Fibroblast of villous mesenchyme (primary cell): Measurements from ENCODE around the gene SLC2A14. TPM values are rescaled to one million over a fixed set of nuclear protein-coding genes. Genes with fewer than 3 reads are reported as not detected.
A peak's percentile ranks its signal among the peaks of the same experiment; 100 is the strongest.
"Not testable (repeated sequence)": the region's sequence is repeated elsewhere in the genome, so short reads cannot be mapped to it uniquely, and the experiment has no call there.

Experiments used
- DNase-seq: peaks from one replicate; pipeline ENCODE4 v3.0.0-alpha.2; 2010; ENCODE audit warnings: low read depth
- H3K4me3 ChIP-seq: 2 replicates; pipeline ENCODE4 v1.5.1; 2011; ENCODE audit warnings: low read depth, mild to moderate bottlenecking, low read length
- CTCF ChIP-seq: IDR thresholded peaks from 2 replicates; pipeline ENCODE4 v1.5.1; 2012; ENCODE audit warnings: low read depth, mild to moderate bottlenecking, low read length; ENCODE audit not compliant: insufficient read depth
- total RNA-seq: library from RNA; depleted of rRNA; stranded (reverse); fragments of >200 nt; gene quantifications from 2 replicates; pipeline ENCODE4 v1.2.3, GENCODE V29; 2012

Gene SLC2A14
- total RNA-seq, 1 donor, result under 0.01 TPM

- H3K4me3 ChIP-seq, result no peak overlapping the region
- DNase-seq, result no peak
- no peak for TF ChIP-seq CTCF
These were observed 35.3 kb downstream of the SLC2A14 start for GRCh38 chr12:7837366-7837765.

GRCh38 chr12:7835766-7836165 is 36.9 kb downstream of the SLC2A14 start:
- DNase-seq, result no peak
- H3K4me3 ChIP-seq, result no peak overlapping the region
- no peak for TF ChIP-seq CTCF

- no peak for TF ChIP-seq CTCF
- DNase-seq, result no peak
- H3K4me3 ChIP-seq, result no peak overlapping the region
These were observed 37.6 kb downstream of the SLC2A14 start for GRCh38 chr12:7835116-7835515.

- peak; percentile 10 for DNase-seq
- no peak for TF ChIP-seq CTCF
- H3K4me3 ChIP-seq, result no peak overlapping the region
These were observed 38.0 kb downstream of the SLC2A14 start for GRCh38 chr12:7834701-7835100.

DNA sequence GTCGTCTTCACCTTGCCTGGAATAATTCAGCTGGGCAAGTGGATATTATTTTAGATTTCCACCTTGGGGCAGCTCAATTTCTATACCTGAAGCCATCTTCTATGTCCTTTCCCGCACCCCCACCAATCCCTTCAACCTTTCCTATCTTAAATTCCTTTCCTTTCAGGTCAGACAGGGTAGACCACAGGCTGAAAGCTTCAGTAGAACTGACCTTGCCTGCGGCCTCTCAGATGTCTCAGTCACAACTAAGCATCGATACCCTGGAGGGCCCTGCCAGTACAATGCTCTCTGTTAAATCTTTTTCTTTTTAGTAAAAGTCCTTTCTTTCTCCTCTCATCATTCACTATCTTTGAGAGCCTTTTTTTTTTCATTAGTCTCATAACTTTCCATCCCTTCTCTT is 38.9 kb downstream of the SLC2A14 start:
- no peak for TF ChIP-seq CTCF
- no peak overlapping the region for H3K4me3 ChIP-seq
- DNase-seq, result no peak

- DNase-seq, H3K4me3 ChIP-seq: not testable (repeated sequence)
These were observed 39.5 kb downstream of the SLC2A14 start for GRCh38 chr12:7833201-7833600.

DNA sequence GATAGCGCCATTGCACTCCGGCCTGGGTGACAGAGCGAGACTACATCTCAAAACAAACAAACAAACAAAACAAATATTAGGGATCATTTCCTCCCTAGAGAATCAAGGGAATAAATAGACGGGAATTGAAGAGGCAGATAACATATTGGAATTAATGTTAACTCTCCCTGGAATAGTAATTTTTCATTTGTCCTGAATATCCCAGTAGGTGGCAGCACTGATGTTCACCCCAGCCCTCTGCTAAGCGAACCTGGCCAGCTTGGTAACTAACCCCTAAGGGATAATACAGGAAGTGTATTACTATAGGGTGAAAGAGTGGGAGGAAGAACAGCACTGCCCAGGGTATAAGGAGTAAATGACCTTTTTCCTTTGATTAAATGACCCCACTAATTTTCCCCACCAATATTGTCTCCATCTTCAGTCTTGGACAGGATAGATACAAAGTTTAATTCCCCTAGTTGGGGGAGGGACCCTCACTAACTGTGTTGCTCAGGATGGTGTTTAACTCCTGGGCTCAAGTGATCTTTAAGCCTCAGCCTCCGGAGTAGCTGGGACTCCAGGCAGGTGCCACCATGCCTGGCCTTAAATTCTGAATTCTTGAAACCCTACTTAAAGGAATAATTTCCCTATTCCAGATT is 40.5 kb downstream of the SLC2A14 start:
- DNase-seq, result peak; percentile 69
- H3K4me3 ChIP-seq, result no peak overlapping the region
- TF ChIP-seq CTCF, result peak; percentile 76

DNA sequence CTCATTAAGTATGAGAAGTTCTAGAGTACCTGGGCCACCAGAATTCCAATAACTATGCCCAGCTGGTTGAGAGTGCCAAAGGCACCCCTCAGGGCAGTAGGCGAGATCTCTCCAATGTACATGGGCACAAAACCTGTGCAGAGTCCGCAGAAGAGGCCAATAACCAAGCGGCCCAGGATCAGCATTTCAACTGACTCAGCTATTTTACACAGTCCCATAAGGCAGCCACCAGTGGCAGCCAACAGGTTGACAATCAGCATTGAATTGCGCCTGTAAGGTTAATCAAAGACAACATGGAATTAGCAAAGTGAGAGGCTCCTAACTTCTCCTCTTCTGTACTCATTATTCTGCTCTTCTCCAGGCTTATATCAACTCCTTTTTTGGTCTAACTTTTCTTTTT is 43.0 kb downstream of the SLC2A14 start:
- not testable (repeated sequence) for DNase-seq, H3K4me3 ChIP-seq

DNA sequence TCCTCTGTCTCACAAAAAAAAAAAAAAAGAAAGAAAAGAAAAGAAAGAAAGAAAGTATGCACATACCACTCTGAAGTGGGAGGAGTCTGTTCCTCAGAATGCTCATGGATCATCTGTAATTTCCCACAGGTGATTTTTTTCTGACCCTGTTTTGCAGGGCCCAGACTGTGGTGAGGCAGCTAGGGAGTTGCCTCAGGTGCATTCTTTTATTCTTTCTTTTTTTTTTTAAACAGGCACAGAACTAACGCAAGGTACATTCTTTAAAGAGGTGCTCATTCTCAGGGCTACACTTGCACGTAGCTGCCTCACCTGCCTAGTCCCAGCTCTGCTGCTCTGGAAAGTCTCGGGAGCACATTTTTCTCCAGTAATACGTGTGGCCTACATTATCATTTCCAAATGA is 47.0 kb downstream of the SLC2A14 start:
- DNase-seq, H3K4me3 ChIP-seq: not testable (repeated sequence)
